GM23248 (cell line): ENCODE results near the gene DNAL4.

Source experiments
- EZH2 ChIP-seq: fragments of 200-600 bp; sonication (generic); IDR thresholded peaks from 2 replicates; pipeline ENCODE4 v1.6.1; 2018; ENCODE audit warnings: antibody characterized with exemption, mild to moderate bottlenecking; ENCODE audit not compliant: insufficient read depth, poor library complexity, severe bottlenecking
- EZH2phosphoT487 ChIP-seq: fragments of 200-600 bp; sonication (generic); IDR thresholded peaks from 2 replicates; pipeline ENCODE4 v1.6.1; 2018; ENCODE audit warnings: antibody characterized with exemption, moderate library complexity, mild to moderate bottlenecking, low read depth; ENCODE audit not compliant: insufficient read depth

- TF ChIP-seq EZH2: no peak
- TF ChIP-seq EZH2phosphoT487: no peak
These were observed 42.9 kb downstream of the DNAL4 start for GRCh38 chr22:38751066-38751421.
